Hepatocyte (in vitro differentiated cells): ENCODE results near the gene ZNF700. TPM values are rescaled to one million over a fixed set of nuclear protein-coding genes. Genes with fewer than 3 reads are reported as not detected.
"Not testable (repeated sequence)": the region's sequence is repeated elsewhere in the genome, so short reads cannot be mapped to it uniquely, and the experiment has no call there.

Source experiments
- DNase-seq: peaks from one replicate; pipeline ENCODE4 v3.0.0-alpha.2; 2016; ENCODE audit warnings: low spot score
- H2AFZ ChIP-seq: fragments of 200-600 bp; sonication (generic); 2 replicates; pipeline ENCODE4 v1.6.0; 2016; ENCODE audit warnings: antibody characterized with exemption, mild to moderate bottlenecking
- H3K27ac ChIP-seq: fragments of 200-600 bp; sonication (generic); 2 replicates; pipeline ENCODE4 v1.5.1; 2016; ENCODE audit warnings: mild to moderate bottlenecking
- H3K27me3 ChIP-seq: fragments of 200-600 bp; sonication (generic); 2 replicates; pipeline ENCODE4 v1.6.1; 2016
- H3K36me3 ChIP-seq: fragments of 200-600 bp; sonication (generic); replicated peaks from 2 replicates; pipeline ENCODE4 v1.5.1; 2016; ENCODE audit warnings: low read depth; ENCODE audit not compliant: insufficient read depth
- H3K4me1 ChIP-seq: fragments of 200-600 bp; sonication (generic); 2 replicates; pipeline ENCODE4 v1.5.1; 2016; ENCODE audit warnings: mild to moderate bottlenecking, moderate library complexity; ENCODE audit not compliant: insufficient read depth
- H3K4me2 ChIP-seq: fragments of 200-600 bp; sonication (generic); 2 replicates; pipeline ENCODE4 v1.6.0; 2016
- H3K4me3 ChIP-seq: fragments of 200-600 bp; sonication (generic); 2 replicates; pipeline ENCODE4 v1.5.1; 2016; ENCODE audit warnings: mild to moderate bottlenecking
- H3K79me2 ChIP-seq: fragments of 200-600 bp; sonication (generic); 2 replicates; pipeline ENCODE4 v1.6.0; 2017; ENCODE audit warnings: mild to moderate bottlenecking
- H3K9me2 ChIP-seq: fragments of 200-600 bp; sonication (generic); replicated peaks from 2 replicates; pipeline ENCODE4 v1.6.0; 2017; ENCODE audit warnings: mild to moderate bottlenecking; ENCODE audit not compliant: insufficient read depth
- H3K9me3 ChIP-seq: fragments of 200-600 bp; sonication (generic); 2 replicates; pipeline ENCODE4 v1.5.1; 2016; ENCODE audit warnings: low read depth, mild to moderate bottlenecking
- H4K20me1 ChIP-seq: fragments of 200-600 bp; sonication (generic); 2 replicates; pipeline ENCODE4 v1.6.0; 2016; ENCODE audit warnings: mild to moderate bottlenecking; ENCODE audit not compliant: insufficient read depth, poor library complexity, severe bottlenecking
- EZH2 ChIP-seq: fragments of 200-600 bp; sonication (generic); IDR thresholded peaks from 2 replicates; pipeline ENCODE4 v1.6.1; 2016; ENCODE audit warnings: antibody characterized with exemption, mild to moderate bottlenecking, borderline replicate concordance
- EZH2phosphoT487 ChIP-seq: fragments of 200-600 bp; sonication (generic); IDR thresholded peaks from one replicate; pipeline ENCODE4 v1.6.1; 2018; ENCODE audit warnings: antibody characterized with exemption, mild to moderate bottlenecking, low read depth, moderate library complexity; ENCODE audit not compliant: unreplicated experiment, severe bottlenecking
- WGBS: methylation state at CpG from one replicate; pipeline ENCODE4 v1.1.6; 2016; ENCODE audit warnings: low lambda C conversion rate; ENCODE audit errors: missing lambda C conversion rate; 5-methylcytosine and 5-hydroxymethylcytosine counted together
- polyA plus RNA-seq: library from polyadenylated mRNA; unstranded; fragments of >200 nt; fragmentation: Nextera tagmentation; extraction: Ambion mirVana; gene quantifications from 2 replicates; pipeline ENCODE4 v1.2.1, GENCODE V29; 2016
- total RNA-seq: library from RNA; depleted of rRNA; stranded (reverse); fragments of >200 nt; gene quantifications from 2 replicates; pipeline ENCODE4 v1.2.3, GENCODE V29; 2014
- TF ChIP-seq, protein P1 (sequence below): fragments of 200-600 bp; sonication (generic); IDR thresholded peaks from 2 replicates; pipeline ENCODE4 v1.5.1; 2016; ENCODE audit warnings: antibody characterized with exemption, mild to moderate bottlenecking; ENCODE audit not compliant: poor library complexity

Gene ZNF700
- total and polyA plus RNA-seq, 2 experiments from 2014 or later: 5.6 to 11.7 TPM

- Histone ChIP-seq H3K27me3 (no peaks in the 10 kb centered on the region), H3K4me3 (peak within 1 kb of the TSS; percentile 64), H3K4me2 (peak within 1 kb of the TSS; percentile 80), H2AFZ (peak within 1 kb of the TSS; percentile 19), H3K9me3 (peaks cover 13% of the 10 kb centered on the region), H3K9me2 (no peaks in the 10 kb centered on the region), H3K27ac (peak within 1 kb of the TSS; percentile 98), H3K79me2 (peaks cover 41% of the 10 kb centered on the region), H3K4me1 (peaks cover 17% of the 10 kb centered on the region), H4K20me1 (no peaks in the 10 kb centered on the region), H3K36me3 (peaks cover 3% of the 10 kb centered on the region)
- DNase-seq: peak; percentile 94
- under 1% methylated on average over 47 of the region's 56 CpGs for WGBS
- TF ChIP-seq, protein P1, sequence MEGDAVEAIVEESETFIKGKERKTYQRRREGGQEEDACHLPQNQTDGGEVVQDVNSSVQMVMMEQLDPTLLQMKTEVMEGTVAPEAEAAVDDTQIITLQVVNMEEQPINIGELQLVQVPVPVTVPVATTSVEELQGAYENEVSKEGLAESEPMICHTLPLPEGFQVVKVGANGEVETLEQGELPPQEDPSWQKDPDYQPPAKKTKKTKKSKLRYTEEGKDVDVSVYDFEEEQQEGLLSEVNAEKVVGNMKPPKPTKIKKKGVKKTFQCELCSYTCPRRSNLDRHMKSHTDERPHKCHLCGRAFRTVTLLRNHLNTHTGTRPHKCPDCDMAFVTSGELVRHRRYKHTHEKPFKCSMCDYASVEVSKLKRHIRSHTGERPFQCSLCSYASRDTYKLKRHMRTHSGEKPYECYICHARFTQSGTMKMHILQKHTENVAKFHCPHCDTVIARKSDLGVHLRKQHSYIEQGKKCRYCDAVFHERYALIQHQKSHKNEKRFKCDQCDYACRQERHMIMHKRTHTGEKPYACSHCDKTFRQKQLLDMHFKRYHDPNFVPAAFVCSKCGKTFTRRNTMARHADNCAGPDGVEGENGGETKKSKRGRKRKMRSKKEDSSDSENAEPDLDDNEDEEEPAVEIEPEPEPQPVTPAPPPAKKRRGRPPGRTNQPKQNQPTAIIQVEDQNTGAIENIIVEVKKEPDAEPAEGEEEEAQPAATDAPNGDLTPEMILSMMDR: no peak
- TF ChIP-seq EZH2 (no peak), EZH2phosphoT487 (no peak)
Observed at GRCh38 chr19:11887611-11888531, 37.0 kb upstream of the ZNF700 start, which contains the start of gene ZNF69. TSS of gene ZNF69 (plus strand) at chr19:11887782. CDS start at chr19:11887924, 142 bp downstream.

DNA sequence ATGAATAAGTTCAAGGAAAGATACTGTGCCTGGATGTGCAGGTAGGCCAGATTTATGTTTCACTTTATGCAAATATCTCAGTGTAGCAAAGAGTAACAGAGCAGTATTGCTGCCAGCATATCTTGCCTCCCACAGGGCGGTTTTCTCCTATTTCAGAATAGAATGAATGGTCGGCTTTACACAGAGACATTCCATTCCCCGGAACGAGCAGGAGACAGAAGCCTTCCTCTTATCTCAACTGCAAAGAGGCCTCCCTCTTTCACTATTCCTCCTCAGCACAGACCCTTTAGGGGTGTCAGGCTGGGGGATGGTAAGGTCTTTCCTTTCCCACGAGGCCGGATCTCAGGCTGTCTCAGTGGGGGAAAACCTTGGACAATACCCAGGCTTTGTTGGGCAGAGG, 35.0 kb upstream of the ZNF700 start:
- H3K9me3 ChIP-seq: peaks cover 32% of the 10 kb centered on the region
- H3K4me1 ChIP-seq: peaks cover 17% of the 10 kb centered on the region
- not testable (repeated sequence) for H4K20me1 ChIP-seq, H3K4me3 ChIP-seq, H3K36me3 ChIP-seq, H3K9me2 ChIP-seq, H3K27me3 ChIP-seq, DNase-seq, H2AFZ ChIP-seq
- whole genome bisulfite sequencing: 38% methylated on average over 6 of the region's 6 CpGs
- H3K27ac ChIP-seq: peak overlapping the region; percentile 98
- peaks cover 62% of the 10 kb centered on the region for H3K79me2 ChIP-seq
- H3K4me2 ChIP-seq: peak overlapping the region; percentile 80

- DNase-seq: no peak
- Histone ChIP-seq H3K4me1 (peaks cover 17% of the 10 kb centered on the region), H3K79me2 (peaks cover 68% of the 10 kb centered on the region), H2AFZ (no peak overlapping the region), H3K9me2 (no peaks in the 10 kb centered on the region), H3K27me3 (no peaks in the 10 kb centered on the region), H3K4me3 (no peak overlapping the region), H4K20me1 (no peaks in the 10 kb centered on the region), H3K4me2 (peak overlapping the region; percentile 80), H3K36me3 (peaks cover 4% of the 10 kb centered on the region), H3K27ac (peak overlapping the region; percentile 63), H3K9me3 (peaks cover 33% of the 10 kb centered on the region)
- WGBS: 82% methylated on average over 5 of the region's 5 CpGs
- TF ChIP-seq, protein P1: no peak
- TF ChIP-seq EZH2: no peak
- no peak for TF ChIP-seq EZH2phosphoT487
Observed at GRCh38 chr19:11890634-11891033, 34.3 kb upstream of the ZNF700 start.

- Histone ChIP-seq H3K4me1 (peaks cover 6% of the 10 kb centered on the region), H3K9me2 (no peaks in the 10 kb centered on the region), H2AFZ (no peak overlapping the region), H3K4me3 (no peak overlapping the region), H3K36me3 (peaks cover 4% of the 10 kb centered on the region), H3K4me2 (no peak overlapping the region), H4K20me1 (no peaks in the 10 kb centered on the region), H3K79me2 (peaks cover 88% of the 10 kb centered on the region), H3K27me3 (no peaks in the 10 kb centered on the region), H3K27ac (no peak overlapping the region), H3K9me3 (peaks cover 39% of the 10 kb centered on the region)
- WGBS: 100% methylated on average over 6 of the region's 6 CpGs
- TF ChIP-seq EZH2phosphoT487 (no peak), EZH2 (no peak)
- TF ChIP-seq, protein P1: no peak
- no peak for DNase-seq
Observed at GRCh38 chr19:11894851-11895250, 30.1 kb upstream of the ZNF700 start.
